Left ventricle myocardium inferior (tissue), 1 donor: ENCODE results near the gene GALR3. TPM values are rescaled to one million over a fixed set of nuclear protein-coding genes. Genes with fewer than 3 reads are reported as not detected.

ENCODE experiments used
- DNase-seq: peaks from one replicate; pipeline ENCODE4 v3.0.0-alpha.2; 2020
- H3K27ac ChIP-seq: fragments of 200-600 bp; replicated peaks from 2 replicates; pipeline ENCODE4 v1.8.0; 2021
- H3K27me3 ChIP-seq: fragments of 200-600 bp; 2 replicates; pipeline ENCODE4 v1.8.0; 2021; ENCODE audit warnings: low read depth
- H3K36me3 ChIP-seq: fragments of 200-600 bp; 2 replicates; pipeline ENCODE4 v1.8.0; 2021
- H3K4me1 ChIP-seq: fragments of 200-600 bp; 2 replicates; pipeline ENCODE4 v1.8.0; 2021
- H3K4me3 ChIP-seq: fragments of 200-600 bp; 2 replicates; pipeline ENCODE4 v1.8.0; 2021; ENCODE audit warnings: mild to moderate bottlenecking, moderate library complexity
- H3K9me3 ChIP-seq: fragments of 200-600 bp; replicated peaks from 2 replicates; pipeline ENCODE4 v1.8.0; 2021
- intact Hi-C: fragments of 100-400 bp; cut with micrococcal nuclease; formaldehyde crosslinking; loops from one replicate; pipeline ENCODE4 v1.11.0; 2022
- total RNA-seq: library from RNA; stranded (reverse); fragmentation: NEBNext Ultra II Directional; extraction: Animal tissue kit (Norgen Biotek cat#: 25700); gene quantifications from one replicate; pipeline ENCODE4 v1.2.1, GENCODE V29; 2021
- TF ChIP-seq, protein P1 (sequence below): fragments of 200-600 bp; IDR thresholded peaks from 2 replicates; pipeline ENCODE4 v1.8.0; 2021; ENCODE audit warnings: antibody characterized with exemption, mild to moderate bottlenecking, borderline replicate concordance
- donor health status: DM: no; HTN: yes; CAD: no; lungs with severe emphysema.

The GALR3 gene
- total RNA-seq, 1 donor from 2014 or later = not detected

GRCh38 chr22:37801946-37802309, 21.3 kb upstream of the GALR3 start:
- H3K27ac ChIP-seq = no peak overlapping the region
- H3K9me3 ChIP-seq = no peaks in the 10 kb centered on the region
- peaks cover 45% of the 10 kb centered on the region for H3K4me1 ChIP-seq
- DNase-seq = no peak
- intact Hi-C loops = no loop called here
- TF ChIP-seq, protein P1, sequence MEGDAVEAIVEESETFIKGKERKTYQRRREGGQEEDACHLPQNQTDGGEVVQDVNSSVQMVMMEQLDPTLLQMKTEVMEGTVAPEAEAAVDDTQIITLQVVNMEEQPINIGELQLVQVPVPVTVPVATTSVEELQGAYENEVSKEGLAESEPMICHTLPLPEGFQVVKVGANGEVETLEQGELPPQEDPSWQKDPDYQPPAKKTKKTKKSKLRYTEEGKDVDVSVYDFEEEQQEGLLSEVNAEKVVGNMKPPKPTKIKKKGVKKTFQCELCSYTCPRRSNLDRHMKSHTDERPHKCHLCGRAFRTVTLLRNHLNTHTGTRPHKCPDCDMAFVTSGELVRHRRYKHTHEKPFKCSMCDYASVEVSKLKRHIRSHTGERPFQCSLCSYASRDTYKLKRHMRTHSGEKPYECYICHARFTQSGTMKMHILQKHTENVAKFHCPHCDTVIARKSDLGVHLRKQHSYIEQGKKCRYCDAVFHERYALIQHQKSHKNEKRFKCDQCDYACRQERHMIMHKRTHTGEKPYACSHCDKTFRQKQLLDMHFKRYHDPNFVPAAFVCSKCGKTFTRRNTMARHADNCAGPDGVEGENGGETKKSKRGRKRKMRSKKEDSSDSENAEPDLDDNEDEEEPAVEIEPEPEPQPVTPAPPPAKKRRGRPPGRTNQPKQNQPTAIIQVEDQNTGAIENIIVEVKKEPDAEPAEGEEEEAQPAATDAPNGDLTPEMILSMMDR = no peak
- H3K4me3 ChIP-seq = peak overlapping the region; percentile 74
- no peaks in the 10 kb centered on the region for H3K36me3 ChIP-seq
- no peaks in the 10 kb centered on the region for H3K27me3 ChIP-seq

- no peaks in the 10 kb centered on the region for H3K9me3 ChIP-seq
- H3K36me3 ChIP-seq = no peaks in the 10 kb centered on the region
- H3K4me1 ChIP-seq = peaks cover 51% of the 10 kb centered on the region
- TF ChIP-seq, protein P1 = no peak
- intact Hi-C loops = no loop called here
- peak overlapping the region; percentile 54 for H3K27ac ChIP-seq
- peak; percentile 70 for DNase-seq
- peak overlapping the region; percentile 74 for H3K4me3 ChIP-seq
- no peaks in the 10 kb centered on the region for H3K27me3 ChIP-seq
Observed at GRCh38 chr22:37802310-37803194, 20.6 kb upstream of the GALR3 start.

GRCh38 chr22:37803195-37803638, 20.0 kb upstream of the GALR3 start:
- no peaks in the 10 kb centered on the region for H3K36me3 ChIP-seq
- H3K27ac ChIP-seq = no peak overlapping the region
- H3K4me1 ChIP-seq = peaks cover 56% of the 10 kb centered on the region
- H3K27me3 ChIP-seq = no peaks in the 10 kb centered on the region
- intact Hi-C loops = no loop called here
- no peak for DNase-seq
- H3K4me3 ChIP-seq = peak overlapping the region; percentile 74
- no peaks in the 10 kb centered on the region for H3K9me3 ChIP-seq
- TF ChIP-seq, protein P1 = no peak

DNA sequence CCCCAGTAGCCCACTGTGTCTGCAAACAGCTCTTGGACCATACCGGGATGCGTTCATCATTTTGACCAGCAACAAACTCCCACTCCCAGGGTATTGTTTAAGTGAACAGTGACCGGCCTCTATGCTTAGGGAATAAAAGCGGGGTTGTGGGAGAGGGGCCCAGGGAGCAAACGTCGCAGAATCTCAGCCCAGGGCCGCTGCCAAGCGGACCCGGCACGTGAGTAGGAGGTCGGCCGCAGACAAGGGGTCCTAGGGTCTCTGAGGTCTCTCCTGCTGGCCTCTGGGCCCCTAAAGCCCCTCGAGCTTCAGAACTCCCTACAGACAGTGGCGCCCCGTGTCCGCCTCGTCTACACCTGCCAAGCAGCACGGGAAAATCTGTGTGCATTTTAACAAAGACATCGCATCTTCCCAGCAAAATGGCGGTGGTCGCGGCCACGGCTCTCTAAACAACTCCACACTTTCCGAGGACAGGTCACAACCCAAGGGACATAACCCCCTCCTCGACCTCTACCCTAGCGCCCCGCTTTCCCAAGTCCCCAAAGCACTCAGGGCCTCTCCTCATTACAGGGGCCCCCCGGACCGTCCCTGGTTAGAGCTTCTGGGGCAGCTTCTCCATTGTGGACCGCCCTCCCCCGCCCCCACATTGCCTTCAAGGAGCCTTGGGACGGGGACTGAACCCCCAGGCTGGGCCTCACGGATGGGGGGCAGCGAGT, 19.4 kb upstream of the GALR3 start:
- Histone ChIP-seq H3K27ac (no peak overlapping the region), H3K4me3 (peak overlapping the region; percentile 79), H3K9me3 (no peaks in the 10 kb centered on the region), H3K4me1 (peaks cover 61% of the 10 kb centered on the region), H3K27me3 (no peaks in the 10 kb centered on the region), H3K36me3 (no peaks in the 10 kb centered on the region)
- no peak for DNase-seq
- intact Hi-C loops = no loop called here
- TF ChIP-seq, protein P1 = no peak

DNA sequence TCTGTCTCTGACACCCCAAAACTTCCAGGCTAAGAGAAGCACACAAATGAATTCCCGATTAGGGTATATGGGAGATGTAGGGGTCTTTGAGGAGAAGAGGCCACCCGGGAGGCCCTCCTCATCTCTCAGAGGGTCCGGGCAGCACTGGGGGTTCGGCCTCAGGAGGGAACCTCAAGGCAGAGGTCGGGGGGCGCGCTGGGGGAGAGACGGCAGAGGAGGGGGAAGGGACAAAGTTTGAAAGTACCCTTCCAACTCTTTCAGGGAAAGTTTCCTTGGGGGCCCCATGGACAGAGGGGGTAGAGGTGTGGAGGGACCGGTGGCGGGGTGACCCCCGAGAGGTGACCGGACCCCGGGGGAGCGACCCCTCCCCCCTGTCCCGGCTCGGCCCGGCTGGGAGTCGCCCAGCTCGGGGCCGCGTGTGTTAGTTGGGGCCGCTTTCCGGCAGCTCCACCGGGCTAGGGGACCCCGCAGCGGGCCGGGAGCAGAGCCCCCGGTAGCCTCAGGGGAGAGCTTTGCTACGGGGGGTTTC, 18.8 kb upstream of the GALR3 start:
- Histone ChIP-seq H3K36me3 (no peaks in the 10 kb centered on the region), H3K27ac (peak overlapping the region; percentile 93), H3K27me3 (no peaks in the 10 kb centered on the region), H3K4me1 (peaks cover 64% of the 10 kb centered on the region), H3K9me3 (no peaks in the 10 kb centered on the region), H3K4me3 (peak overlapping the region; percentile 79)
- DNase-seq = no peak
- TF ChIP-seq, protein P1 = no peak
- intact Hi-C loops = no loop called here
